ENCODE data around the gene MEX3D. TPM values are rescaled to one million over a fixed set of nuclear protein-coding genes. Genes with fewer than 3 reads are reported as not detected.
"Not testable (repeated sequence)": the region's sequence is repeated elsewhere in the genome, so short reads cannot be mapped to it uniquely, and the experiment has no call there.

The MEX3D gene
- polyA plus RNA-seq, 1 experiment = 5.4 TPM

DNA sequence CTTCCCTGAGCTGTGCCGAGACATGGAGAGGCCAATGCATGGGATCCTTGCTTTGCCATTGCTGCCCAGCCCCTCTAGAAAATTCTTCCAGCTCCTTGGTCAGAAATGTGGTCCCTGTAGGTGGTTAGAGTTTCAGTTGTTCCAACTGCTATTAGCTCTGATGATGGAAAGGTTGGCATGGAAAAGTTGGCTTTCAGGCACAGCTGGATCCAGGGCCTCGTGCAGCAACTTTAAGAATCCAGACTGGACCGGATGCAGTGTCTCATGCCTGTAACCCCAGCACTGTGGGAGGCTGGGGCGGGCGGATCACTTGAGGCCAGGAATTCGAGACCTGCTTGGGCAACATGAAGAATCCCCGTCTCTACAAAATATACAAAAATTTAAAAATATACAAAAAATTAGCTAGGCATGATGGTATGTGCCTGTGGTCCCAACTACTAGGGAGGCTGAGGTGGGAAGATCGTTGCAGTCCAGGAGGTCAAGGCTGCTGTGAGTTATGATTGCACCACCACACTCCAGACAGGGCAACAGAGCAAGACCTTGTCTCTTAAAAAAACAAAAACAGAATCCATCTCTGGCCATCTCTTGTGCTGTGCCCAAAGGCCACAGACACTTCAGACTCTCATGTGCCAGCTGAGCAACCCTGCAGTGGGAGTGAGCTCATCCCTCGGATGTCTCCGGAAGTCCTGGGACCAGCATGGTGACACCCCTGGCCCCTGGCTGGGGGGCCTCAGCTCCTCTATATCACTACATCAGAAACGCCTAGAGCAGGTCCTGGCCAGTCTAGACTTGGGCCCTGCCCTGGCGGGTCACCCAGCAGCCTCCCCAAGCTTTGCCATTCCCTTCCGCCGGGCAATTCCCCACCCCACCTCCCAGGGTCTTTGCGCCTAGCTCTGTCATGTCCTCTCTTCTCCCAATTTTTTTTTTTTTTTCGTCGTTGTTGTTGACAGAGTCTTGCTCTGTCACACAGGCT, 16.8 kb downstream of the MEX3D start:
- ChIA-PET CTCF (interaction anchor here (0.6 to 1.5 kb wide), 5 partner anchors 121 to 287 kb away, joined by 3 to 11 read pairs (median 3); no protein-coding TSS in a partner anchor), POLR2A (no interaction called here)
- Histone ChIP-seq H3K4me3 (ENCODE audit: low read depth, low read length) (no peak overlapping the region), H3K27me3 (ENCODE audit: control insufficient read depth, insufficient read depth, low read length) (no peaks in the 10 kb centered on the region), H3K36me3 (ENCODE audit: control insufficient read depth, insufficient read depth, low read length) (peaks cover 1% of the 10 kb centered on the region)
- no peak for DNase-seq (ENCODE audit: low read depth)
- TF ChIP-seq, protein P1, sequence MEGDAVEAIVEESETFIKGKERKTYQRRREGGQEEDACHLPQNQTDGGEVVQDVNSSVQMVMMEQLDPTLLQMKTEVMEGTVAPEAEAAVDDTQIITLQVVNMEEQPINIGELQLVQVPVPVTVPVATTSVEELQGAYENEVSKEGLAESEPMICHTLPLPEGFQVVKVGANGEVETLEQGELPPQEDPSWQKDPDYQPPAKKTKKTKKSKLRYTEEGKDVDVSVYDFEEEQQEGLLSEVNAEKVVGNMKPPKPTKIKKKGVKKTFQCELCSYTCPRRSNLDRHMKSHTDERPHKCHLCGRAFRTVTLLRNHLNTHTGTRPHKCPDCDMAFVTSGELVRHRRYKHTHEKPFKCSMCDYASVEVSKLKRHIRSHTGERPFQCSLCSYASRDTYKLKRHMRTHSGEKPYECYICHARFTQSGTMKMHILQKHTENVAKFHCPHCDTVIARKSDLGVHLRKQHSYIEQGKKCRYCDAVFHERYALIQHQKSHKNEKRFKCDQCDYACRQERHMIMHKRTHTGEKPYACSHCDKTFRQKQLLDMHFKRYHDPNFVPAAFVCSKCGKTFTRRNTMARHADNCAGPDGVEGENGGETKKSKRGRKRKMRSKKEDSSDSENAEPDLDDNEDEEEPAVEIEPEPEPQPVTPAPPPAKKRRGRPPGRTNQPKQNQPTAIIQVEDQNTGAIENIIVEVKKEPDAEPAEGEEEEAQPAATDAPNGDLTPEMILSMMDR (IDR thresholded peaks at IDR 0.05; ENCODE audit: insufficient read depth, low read depth, low read length) = no peak

DNA sequence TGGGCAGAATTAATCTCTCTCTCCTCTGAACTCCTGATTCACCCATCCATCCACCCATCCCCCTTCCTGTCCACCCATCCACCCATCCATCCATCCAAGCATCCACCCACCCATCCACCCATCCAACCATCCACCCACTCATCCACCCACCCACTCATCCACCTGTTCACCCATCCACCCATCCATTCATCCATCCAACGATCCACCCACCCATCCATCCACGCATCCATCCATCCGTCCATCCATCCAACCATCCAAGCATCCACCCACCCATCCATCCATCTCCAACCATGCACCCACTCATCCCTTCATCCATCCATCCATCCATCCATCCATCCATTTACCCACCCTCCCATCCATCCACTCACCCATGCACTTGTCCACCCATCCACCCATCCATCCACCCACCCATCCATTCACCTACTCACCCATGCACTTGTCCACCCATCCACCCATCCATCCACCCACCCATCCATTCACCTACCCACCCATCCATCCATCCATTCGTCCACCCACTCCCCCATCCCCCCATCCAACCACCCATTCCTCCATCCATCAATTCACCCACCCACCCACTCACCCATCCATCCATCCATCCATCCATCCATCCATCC, 18.7 kb downstream of the MEX3D start:
- Histone ChIP-seq H3K36me3 (ENCODE audit: control insufficient read depth, insufficient read depth, low read length) (no peaks in the 10 kb centered on the region), H3K27me3 (ENCODE audit: control insufficient read depth, insufficient read depth, low read length) (no peaks in the 10 kb centered on the region), H3K4me3 (ENCODE audit: low read depth, low read length) (no peak overlapping the region)
- TF ChIP-seq, protein P1 (IDR thresholded peaks at IDR 0.05; ENCODE audit: insufficient read depth, low read depth, low read length) = no peak
- CTCF ChIA-PET = interaction anchor here (8.5 kb wide), 1 partner anchor 122 kb away, joined by 128 read pairs; no protein-coding TSS in a partner anchor
- POLR2A ChIA-PET = no interaction called here
- no peak for DNase-seq (ENCODE audit: low read depth)

DNA sequence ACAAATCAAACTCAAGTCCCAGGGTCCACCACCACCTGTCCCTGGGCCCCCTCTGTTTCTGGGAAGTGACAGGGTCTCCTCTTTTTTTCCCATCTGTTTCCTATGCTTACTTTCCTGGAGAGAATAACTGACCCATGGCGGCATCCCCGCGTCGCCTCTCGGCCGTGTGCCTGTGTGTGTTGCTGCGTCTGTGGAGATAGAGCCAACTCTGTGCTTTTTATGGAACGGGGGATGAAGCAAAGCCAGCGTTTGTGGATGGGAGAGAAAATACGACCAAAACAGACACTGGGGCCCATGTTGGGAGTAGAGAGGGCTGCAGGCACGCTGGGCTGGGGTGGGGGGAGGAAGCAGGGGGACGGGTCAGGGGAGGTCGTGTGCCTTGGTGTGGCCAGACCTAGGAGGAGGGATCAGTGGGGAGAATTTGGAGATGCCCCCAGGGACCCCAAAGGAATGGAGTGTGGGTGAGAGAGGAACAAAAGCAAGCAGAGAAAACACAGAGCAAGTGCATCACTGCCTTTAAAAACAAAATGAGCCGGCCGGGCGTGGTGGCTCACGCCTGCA, 27.7 kb downstream of the MEX3D start:
- TF ChIP-seq, protein P1 (IDR thresholded peaks at IDR 0.05; ENCODE audit: insufficient read depth, low read depth, low read length) = no peak
- ChIA-PET CTCF (no interaction called here), POLR2A (no interaction called here)
- no peak overlapping the region for H3K4me3 ChIP-seq (ENCODE audit: low read depth, low read length)
- no peaks in the 10 kb centered on the region for H3K36me3 ChIP-seq (ENCODE audit: control insufficient read depth, insufficient read depth, low read length)
- H3K27me3 ChIP-seq (ENCODE audit: control insufficient read depth, insufficient read depth, low read length) = peaks cover 4% of the 10 kb centered on the region
- DNase-seq (ENCODE audit: low read depth) = no peak

DNA sequence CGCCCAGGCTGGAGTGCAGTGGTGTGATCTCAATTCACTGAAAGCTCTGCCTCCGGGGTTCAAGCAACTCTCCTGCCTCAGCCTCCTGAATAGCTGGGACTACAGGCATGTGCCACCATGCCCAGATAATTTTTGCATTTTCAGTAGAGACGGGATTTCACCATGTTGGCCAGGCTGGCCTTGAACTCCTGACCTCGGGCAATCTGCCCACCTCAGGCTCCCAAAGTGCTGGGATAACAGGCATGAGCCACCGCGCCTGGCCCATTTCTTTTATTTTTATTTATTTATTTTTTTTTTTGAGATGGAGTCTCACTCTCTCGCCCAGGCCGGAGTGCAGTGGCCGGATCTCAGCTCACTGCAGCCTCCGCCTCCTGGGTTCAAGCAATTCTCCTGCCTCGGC, 28.4 kb downstream of the MEX3D start:
- CTCF ChIA-PET; H3K27me3 ChIP-seq (ENCODE audit: control insufficient read depth, insufficient read depth, low read length); POLR2A ChIA-PET; DNase-seq (ENCODE audit: low read depth); H3K4me3 ChIP-seq (ENCODE audit: low read depth, low read length); H3K36me3 ChIP-seq (ENCODE audit: control insufficient read depth, insufficient read depth, low read length): not testable (repeated sequence)

DNA sequence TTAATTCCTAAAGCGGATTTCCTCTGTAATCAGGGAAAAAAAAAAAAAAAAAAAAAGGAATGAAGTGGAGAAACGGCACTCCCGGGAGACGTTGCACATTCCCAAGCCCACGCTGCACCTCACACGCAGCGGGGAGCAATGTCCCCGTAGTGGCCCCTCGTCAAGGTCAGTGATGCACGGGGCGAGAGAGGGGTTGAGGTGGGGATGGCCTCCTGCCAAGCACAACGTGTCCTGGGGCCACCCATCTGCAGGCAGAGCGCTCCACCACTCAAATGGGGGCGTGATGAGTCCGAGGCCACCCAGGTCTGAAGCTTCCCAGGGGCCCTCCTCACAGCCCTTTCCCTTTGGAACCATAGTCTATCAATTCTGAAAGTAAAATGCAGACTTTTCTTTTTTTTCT, 29.1 kb downstream of the MEX3D start:
- no peak overlapping the region for H3K4me3 ChIP-seq (ENCODE audit: low read depth, low read length)
- H3K27me3 ChIP-seq (ENCODE audit: control insufficient read depth, insufficient read depth, low read length) = peaks cover 4% of the 10 kb centered on the region
- DNase-seq (ENCODE audit: low read depth) = no peak
- no peaks in the 10 kb centered on the region for H3K36me3 ChIP-seq (ENCODE audit: control insufficient read depth, insufficient read depth, low read length)
- ChIA-PET POLR2A (no interaction called here), CTCF (no interaction called here)
- TF ChIP-seq, protein P1 (IDR thresholded peaks at IDR 0.05; ENCODE audit: insufficient read depth, low read depth, low read length) = no peak

DNA sequence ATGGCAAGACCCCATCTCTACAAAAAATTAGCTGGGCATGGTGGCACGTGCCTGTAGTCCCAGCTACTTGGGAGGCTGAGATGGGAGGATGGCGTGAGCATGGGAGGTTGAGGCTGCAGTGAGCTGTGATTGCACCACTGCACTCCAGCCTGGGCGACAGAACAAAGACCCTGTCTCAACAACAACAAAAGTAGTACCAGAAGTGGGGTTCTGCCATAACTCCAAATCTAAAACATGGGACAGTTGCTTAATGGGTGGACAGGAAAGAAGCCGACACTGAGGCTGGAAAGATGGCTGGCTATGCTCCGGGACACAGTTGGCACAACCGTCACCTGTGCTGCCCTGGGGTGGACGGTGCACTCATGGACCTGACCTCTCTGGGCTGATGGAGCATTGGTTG, 32.4 kb downstream of the MEX3D start:
- CTCF ChIA-PET = interaction anchor here (0.6 to 1.0 kb wide), 3 partner anchors 11 to 313 kb away, joined by 3 read pairs; no protein-coding TSS in a partner anchor
- POLR2A ChIA-PET; H3K4me3 ChIP-seq (ENCODE audit: low read depth, low read length); DNase-seq (ENCODE audit: low read depth); H3K36me3 ChIP-seq (ENCODE audit: control insufficient read depth, insufficient read depth, low read length); H3K27me3 ChIP-seq (ENCODE audit: control insufficient read depth, insufficient read depth, low read length): not testable (repeated sequence)
